Dendritic cell treated with granulocyte-macrophage colony-stimulating factor and Interleukin-4, amounts not matched to agents 40 ng/mL and 50 ng/mL, for 4 days (primary cell): ENCODE measurements around the gene IFNK.
A peak's percentile ranks its signal among the peaks of the same experiment; 100 is the strongest.

Experiments used
- H3K27ac Mint-ChIP-seq: one replicate; pipeline ENCODE4 v1.8.0; 2022; ENCODE audit warnings: mild to moderate bottlenecking, mixed read lengths
- H3K27me3 Mint-ChIP-seq: one replicate; pipeline ENCODE4 v1.8.0; 2022; ENCODE audit warnings: mild to moderate bottlenecking, mixed read lengths
- H3K36me3 Mint-ChIP-seq: one replicate; pipeline ENCODE4 v1.8.0; 2022; ENCODE audit warnings: low read depth, mixed read lengths
- H3K4me1 Mint-ChIP-seq: one replicate; pipeline ENCODE4 v1.8.0; 2022; ENCODE audit warnings: low read depth, mixed read lengths
- H3K4me3 Mint-ChIP-seq: one replicate; pipeline ENCODE4 v1.8.0; 2022; ENCODE audit warnings: mild to moderate bottlenecking, moderate library complexity, mixed read lengths
- H3K9me3 Mint-ChIP-seq: one replicate; pipeline ENCODE4 v1.8.0; 2022; ENCODE audit warnings: mixed read lengths
- intact Hi-C: fragments of 100-400 bp; cut with micrococcal nuclease; formaldehyde crosslinking; loops from one replicate; pipeline ENCODE4 v1.15.0; 2022

Gene IFNK, protein sequence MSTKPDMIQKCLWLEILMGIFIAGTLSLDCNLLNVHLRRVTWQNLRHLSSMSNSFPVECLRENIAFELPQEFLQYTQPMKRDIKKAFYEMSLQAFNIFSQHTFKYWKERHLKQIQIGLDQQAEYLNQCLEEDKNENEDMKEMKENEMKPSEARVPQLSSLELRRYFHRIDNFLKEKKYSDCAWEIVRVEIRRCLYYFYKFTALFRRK

DNA sequence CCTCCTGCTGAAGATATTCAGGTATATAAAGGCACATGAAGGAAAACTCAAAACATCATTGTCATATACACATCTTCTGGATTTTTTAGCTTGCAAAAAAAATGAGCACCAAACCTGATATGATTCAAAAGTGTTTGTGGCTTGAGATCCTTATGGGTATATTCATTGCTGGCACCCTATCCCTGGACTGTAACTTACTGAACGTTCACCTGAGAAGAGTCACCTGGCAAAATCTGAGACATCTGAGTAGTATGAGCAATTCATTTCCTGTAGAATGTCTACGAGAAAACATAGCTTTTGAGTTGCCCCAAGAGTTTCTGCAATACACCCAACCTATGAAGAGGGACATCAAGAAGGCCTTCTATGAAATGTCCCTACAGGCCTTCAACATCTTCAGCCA, at the start of gene IFNK:
IFNK (plus strand) TSS at position 55 of the 400 bp plus-strand sequence; CDS start at position 102, 47 bp downstream.
- no peak within 1 kb of the TSS for H3K4me3 Mint-ChIP-seq
- peaks cover 92% of the 10 kb centered on the region for H3K36me3 Mint-ChIP-seq
- intact Hi-C loops, result no loop called here
- H3K4me1 Mint-ChIP-seq, result peaks cover 60% of the 10 kb centered on the region
- no peaks in the 10 kb centered on the region for H3K27me3 Mint-ChIP-seq
- H3K9me3 Mint-ChIP-seq, result no peaks in the 10 kb centered on the region
- H3K27ac Mint-ChIP-seq, result no peak within 1 kb of the TSS

DNA sequence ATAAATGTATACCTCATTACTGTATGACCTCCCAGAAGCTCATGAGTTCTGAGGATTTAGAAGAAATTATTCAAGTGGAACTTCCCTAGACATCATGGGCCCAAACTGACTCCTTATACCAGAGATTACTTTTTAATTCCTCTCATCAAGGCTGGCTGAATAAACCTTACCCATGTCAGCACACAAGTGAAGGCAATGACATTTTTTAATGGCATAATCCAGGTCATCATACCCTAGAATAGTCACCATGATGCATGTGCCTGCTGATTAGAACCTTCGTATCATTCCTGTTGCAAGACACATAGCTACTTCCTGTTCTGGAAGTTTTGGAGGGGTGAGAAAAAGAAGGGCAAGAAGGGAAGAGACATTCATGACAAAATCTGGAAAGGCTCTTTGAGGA, 49.8 kb upstream of the IFNK start:
- intact Hi-C loops, result no loop called here
- Mint-ChIP-seq H3K9me3 (peaks cover 13% of the 10 kb centered on the region), H3K27me3 (no peaks in the 10 kb centered on the region), H3K4me3 (no peak overlapping the region), H3K36me3 (peaks cover 77% of the 10 kb centered on the region), H3K27ac (peak overlapping the region; percentile 1), H3K4me1 (peaks cover 94% of the 10 kb centered on the region)

DNA sequence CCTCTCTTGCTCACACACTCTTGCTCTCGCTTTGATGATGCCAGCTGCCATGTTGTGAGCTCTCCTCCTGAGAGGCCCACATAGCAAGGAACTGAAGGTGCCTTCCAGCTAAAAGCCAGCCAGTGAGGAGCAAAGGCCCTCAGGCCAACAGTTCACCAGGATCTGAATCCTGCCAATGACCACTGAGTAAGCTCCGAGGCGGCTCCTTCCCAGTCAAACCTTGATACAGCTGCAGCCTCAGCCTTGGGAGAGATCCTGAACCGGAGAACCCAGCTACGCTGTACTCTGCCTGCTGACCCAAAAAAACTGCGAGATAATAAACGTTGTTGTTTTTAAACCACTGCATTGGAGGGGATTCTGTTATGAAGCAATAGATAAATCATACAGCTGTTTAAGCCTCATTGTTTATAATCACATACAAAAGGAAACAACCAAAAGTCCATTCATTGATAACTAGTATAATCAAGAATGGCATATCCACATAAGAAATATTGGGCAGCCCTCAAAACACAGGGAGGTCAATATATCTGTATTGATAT, 49.0 kb upstream of the IFNK start:
- Mint-ChIP-seq H3K36me3 (peaks cover 71% of the 10 kb centered on the region), H3K4me1 (peaks cover 90% of the 10 kb centered on the region), H3K27me3 (no peaks in the 10 kb centered on the region), H3K9me3 (peaks cover 14% of the 10 kb centered on the region), H3K4me3 (no peak overlapping the region), H3K27ac (peak overlapping the region; percentile 1)
- intact Hi-C loops, result no loop called here

DNA sequence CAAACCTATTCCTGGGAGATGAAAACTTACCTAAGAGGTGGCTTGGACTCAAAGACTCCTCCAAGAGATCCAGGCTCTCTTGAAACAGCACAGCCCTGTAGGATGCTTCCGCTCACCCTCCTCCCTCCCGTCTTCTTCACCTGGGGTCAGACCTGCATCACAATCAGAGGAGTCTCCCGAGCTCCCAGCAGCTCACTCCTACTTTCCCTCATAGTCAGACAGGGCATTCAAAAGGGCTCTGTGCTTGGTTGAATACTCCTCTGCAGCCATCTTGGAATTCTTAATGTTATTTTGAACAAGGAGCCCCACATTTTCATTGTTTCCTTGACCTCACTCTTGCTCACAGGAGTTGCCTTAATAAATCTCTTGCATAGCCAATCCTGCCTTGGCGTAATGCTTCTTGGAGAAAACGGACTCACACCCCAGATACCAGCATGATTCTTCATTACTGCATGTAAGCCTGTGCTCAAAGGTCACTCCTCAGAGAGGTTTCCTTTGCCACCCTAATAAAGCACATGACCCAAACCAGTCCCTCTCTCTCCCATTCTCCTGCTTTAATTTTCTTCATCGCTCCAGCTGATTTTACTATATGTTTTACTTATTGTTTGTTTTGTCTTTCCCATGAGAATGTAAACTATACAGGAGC, 47.1 kb upstream of the IFNK start:
- intact Hi-C loops, result no loop called here
- Mint-ChIP-seq H3K9me3 (peaks cover 14% of the 10 kb centered on the region), H3K4me3 (no peak overlapping the region), H3K27ac (no peak overlapping the region), H3K4me1 (peaks cover 88% of the 10 kb centered on the region), H3K36me3 (peaks cover 71% of the 10 kb centered on the region), H3K27me3 (no peaks in the 10 kb centered on the region)

DNA sequence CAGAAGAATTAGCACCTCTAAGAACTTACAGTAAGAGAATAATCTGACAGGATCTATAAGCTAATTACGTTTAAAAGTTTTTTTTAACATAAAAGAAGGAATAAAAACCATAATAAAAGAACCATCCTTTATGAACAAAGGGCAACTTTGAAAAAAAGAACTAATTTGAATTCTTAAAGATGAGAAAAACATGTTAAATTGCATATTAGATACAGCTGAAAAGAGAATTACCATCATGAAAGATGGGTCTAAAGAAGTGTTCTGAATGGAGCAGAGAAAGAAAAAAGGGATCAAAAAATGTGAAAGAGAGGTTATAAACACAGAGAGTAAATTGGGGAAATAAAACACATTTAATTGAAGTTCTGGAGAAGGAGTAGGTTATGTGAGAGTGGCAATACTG, 45.8 kb upstream of the IFNK start:
- H3K27me3 Mint-ChIP-seq, result no peaks in the 10 kb centered on the region
- peaks cover 76% of the 10 kb centered on the region for H3K36me3 Mint-ChIP-seq
- H3K4me3 Mint-ChIP-seq, result no peak overlapping the region
- peaks cover 83% of the 10 kb centered on the region for H3K4me1 Mint-ChIP-seq
- H3K9me3 Mint-ChIP-seq, result peaks cover 14% of the 10 kb centered on the region
- no peak overlapping the region for H3K27ac Mint-ChIP-seq
- intact Hi-C loops, result no loop called here

DNA sequence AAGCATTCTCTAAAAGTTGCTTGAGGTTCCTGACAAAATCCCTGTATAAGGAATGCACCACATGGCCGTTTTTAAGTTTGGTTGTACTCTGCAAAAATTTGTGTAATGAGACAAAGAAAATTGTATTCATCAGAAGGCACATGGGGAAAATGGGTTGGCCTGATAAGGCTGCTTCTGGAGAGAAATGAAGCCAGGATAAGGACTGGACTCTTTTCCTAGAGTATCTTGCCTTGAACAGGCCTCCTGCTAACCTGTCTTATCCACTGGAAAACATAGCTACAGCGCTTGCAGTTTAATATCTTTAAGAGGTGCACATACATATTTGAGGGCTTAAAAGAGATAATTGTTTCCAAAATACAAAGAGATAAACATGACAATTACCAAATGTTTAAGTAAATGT, 41.4 kb upstream of the IFNK start:
- peaks cover 79% of the 10 kb centered on the region for H3K4me1 Mint-ChIP-seq
- H3K27ac Mint-ChIP-seq, result peak overlapping the region; percentile 22
- H3K36me3 Mint-ChIP-seq, result peaks cover 85% of the 10 kb centered on the region
- no peak overlapping the region for H3K4me3 Mint-ChIP-seq
- intact Hi-C loops, result loop anchor here (5.0 kb wide), 1 partner anchor 45 kb away; the partner anchor contains the start of gene MOB3B
- H3K9me3 Mint-ChIP-seq, result peaks cover 14% of the 10 kb centered on the region
- H3K27me3 Mint-ChIP-seq, result no peaks in the 10 kb centered on the region

DNA sequence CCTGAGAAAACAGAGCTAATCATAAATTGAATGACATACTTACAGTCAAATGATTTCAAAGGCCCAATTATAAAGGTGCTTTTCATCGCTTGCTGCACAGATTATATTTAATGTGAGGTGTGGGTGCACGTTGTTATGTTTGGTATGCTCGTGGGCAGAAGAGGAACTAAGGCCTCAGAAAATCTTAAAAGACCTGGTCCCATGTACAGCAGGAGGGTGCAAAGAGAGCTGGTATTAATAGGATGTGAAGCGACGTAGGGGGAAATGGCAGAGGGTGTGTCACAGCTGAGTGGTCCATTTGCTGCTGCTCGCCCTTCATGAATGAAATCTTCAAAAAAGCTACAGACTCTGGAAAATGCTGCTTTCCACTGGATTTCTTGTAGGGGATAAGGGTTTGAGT, 40.5 kb upstream of the IFNK start:
- H3K27ac Mint-ChIP-seq, result no peak overlapping the region
- H3K4me3 Mint-ChIP-seq, result no peak overlapping the region
- H3K27me3 Mint-ChIP-seq, result no peaks in the 10 kb centered on the region
- intact Hi-C loops, result loop anchor here (5.0 kb wide), 1 partner anchor 44 kb away; the partner anchor contains the start of gene MOB3B
- peaks cover 75% of the 10 kb centered on the region for H3K4me1 Mint-ChIP-seq
- peaks cover 8% of the 10 kb centered on the region for H3K9me3 Mint-ChIP-seq
- H3K36me3 Mint-ChIP-seq, result peaks cover 81% of the 10 kb centered on the region

DNA sequence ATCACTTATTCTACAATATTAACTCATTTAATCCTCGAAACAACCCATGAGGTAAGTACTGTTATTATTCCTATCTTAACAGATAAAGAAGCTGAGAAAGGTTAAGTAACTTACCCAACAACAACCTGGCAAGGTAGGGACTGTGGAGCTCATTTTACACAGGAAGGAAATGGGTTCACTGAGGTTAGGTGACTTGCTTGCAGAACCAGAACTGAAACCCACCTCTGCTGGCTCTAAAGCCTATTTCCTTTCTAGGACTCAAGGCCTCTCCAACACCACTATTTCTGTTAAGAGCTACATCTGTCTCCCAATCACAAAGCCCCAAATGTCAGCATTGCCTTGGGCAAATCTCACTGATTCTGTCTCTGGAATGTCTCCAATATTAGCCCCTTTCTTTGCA, 38.9 kb upstream of the IFNK start:
- Mint-ChIP-seq H3K27me3 (no peaks in the 10 kb centered on the region), H3K27ac (no peak overlapping the region), H3K4me3 (no peak overlapping the region), H3K4me1 (peaks cover 78% of the 10 kb centered on the region), H3K36me3 (peaks cover 87% of the 10 kb centered on the region), H3K9me3 (no peaks in the 10 kb centered on the region)
- intact Hi-C loops, result no loop called here

DNA sequence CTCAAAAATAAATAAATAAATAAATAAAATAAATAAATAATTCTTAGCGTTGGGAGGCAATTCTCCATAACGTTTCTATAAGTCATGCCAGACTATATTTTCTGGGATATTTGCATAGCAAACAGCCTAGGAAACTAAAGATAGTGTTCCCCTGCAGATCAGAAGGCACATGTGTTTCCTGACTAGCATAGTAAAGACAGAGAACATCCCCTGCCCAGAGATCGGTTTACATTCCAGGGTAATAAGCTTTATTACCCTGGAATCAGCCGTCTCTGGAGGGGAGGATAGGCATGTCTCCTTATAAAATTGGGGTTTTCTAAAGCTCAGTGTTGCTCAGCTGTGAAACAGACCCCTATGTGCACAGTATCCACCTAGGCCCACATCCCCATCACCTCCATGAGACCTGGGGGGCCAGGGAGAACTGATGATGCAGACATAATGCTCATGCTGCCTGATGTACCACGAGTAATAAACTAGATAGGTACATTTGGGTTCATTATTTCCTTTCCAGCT, 36.9 kb upstream of the IFNK start:
- no peaks in the 10 kb centered on the region for H3K27me3 Mint-ChIP-seq
- no peak overlapping the region for H3K4me3 Mint-ChIP-seq
- no peak overlapping the region for H3K27ac Mint-ChIP-seq
- H3K4me1 Mint-ChIP-seq, result peaks cover 70% of the 10 kb centered on the region
- no peaks in the 10 kb centered on the region for H3K9me3 Mint-ChIP-seq
- H3K36me3 Mint-ChIP-seq, result peaks cover 77% of the 10 kb centered on the region
- intact Hi-C loops, result no loop called here

DNA sequence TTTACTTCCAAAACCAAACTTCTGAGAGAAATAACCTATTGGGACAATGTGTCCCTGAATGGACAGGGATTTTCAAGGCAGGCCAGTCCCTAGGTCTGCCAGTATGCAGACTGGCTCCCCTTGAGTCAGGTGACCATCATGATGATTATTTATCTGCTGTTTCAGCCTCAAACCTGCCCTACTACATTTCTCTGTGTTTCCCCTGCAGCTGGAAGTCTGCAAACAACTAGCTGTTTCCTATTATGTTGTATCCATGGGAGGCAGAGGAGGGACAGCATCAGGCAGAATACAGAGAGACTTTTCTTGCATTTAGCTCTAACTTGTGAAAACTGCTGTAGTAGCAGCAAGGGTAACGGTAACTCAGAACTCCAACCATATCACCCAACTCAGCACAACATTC, 36.2 kb upstream of the IFNK start:
- H3K36me3 Mint-ChIP-seq, result peaks cover 71% of the 10 kb centered on the region
- H3K27ac Mint-ChIP-seq, result no peak overlapping the region
- H3K4me1 Mint-ChIP-seq, result peaks cover 70% of the 10 kb centered on the region
- no peak overlapping the region for H3K4me3 Mint-ChIP-seq
- no peaks in the 10 kb centered on the region for H3K27me3 Mint-ChIP-seq
- intact Hi-C loops, result no loop called here
- no peaks in the 10 kb centered on the region for H3K9me3 Mint-ChIP-seq

DNA sequence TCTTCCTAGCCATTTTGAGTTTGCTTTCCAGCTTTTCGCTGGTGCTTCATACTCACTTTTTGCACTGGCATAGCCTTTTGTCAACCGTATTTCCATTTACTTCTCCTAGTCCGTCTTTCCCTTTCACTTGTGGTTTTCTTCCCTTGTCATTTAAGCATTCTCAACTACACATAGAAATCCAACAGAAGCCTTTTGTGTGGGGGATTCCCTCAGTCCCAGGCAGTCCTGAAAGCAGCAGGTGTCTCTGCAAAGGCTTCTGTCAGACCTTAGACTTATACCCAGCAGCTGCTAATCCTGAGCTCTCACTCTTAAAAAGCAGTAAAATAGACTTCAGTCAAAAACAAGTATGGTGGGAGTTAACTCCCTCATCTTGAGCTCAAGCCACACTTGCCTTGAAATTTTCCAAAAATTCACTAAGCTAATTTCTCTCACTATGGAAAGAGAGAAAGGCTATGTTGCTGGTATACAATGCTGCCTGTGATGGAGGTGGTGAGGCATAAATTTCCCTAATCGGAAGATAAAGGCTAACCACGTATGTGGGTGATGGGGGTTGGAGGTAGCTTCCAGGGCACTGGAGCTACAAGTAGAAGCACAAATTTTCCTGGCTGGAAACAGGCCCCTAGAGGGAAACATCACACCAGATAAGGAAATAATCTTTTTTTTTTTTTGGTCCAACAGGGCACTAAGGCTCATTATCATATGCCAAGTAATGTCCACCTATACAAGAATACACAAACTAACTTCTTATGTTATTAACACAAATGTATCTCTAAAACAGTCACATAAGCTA, 34.8 kb upstream of the IFNK start:
- Mint-ChIP-seq H3K4me3 (no peak overlapping the region), H3K27ac (no peak overlapping the region), H3K36me3 (peaks cover 65% of the 10 kb centered on the region), H3K4me1 (peaks cover 66% of the 10 kb centered on the region), H3K27me3 (no peaks in the 10 kb centered on the region), H3K9me3 (no peaks in the 10 kb centered on the region)
- intact Hi-C loops, result no loop called here

DNA sequence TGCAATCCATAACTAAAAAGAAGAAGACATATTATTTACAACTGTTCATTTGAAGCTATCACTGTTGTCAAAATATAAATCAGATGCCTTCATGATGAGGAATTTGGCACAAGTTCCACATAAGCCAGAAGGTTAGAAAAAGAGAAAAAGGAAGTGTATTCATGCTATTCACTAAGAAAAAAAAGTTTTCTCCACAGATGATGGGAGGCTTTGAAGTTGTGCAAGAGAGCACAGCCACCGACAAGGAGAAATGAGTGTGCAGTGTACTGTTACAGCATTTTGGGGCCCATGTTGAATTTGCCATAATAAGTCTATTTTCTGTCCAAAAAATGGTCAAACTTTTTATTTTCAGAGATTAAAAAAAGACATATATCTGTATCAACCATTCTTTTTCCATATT, 32.9 kb upstream of the IFNK start:
- peaks cover 62% of the 10 kb centered on the region for H3K36me3 Mint-ChIP-seq
- no peaks in the 10 kb centered on the region for H3K27me3 Mint-ChIP-seq
- intact Hi-C loops, result no loop called here
- H3K4me3 Mint-ChIP-seq, result no peak overlapping the region
- H3K4me1 Mint-ChIP-seq, result peaks cover 58% of the 10 kb centered on the region
- H3K27ac Mint-ChIP-seq, result no peak overlapping the region
- H3K9me3 Mint-ChIP-seq, result no peaks in the 10 kb centered on the region

DNA sequence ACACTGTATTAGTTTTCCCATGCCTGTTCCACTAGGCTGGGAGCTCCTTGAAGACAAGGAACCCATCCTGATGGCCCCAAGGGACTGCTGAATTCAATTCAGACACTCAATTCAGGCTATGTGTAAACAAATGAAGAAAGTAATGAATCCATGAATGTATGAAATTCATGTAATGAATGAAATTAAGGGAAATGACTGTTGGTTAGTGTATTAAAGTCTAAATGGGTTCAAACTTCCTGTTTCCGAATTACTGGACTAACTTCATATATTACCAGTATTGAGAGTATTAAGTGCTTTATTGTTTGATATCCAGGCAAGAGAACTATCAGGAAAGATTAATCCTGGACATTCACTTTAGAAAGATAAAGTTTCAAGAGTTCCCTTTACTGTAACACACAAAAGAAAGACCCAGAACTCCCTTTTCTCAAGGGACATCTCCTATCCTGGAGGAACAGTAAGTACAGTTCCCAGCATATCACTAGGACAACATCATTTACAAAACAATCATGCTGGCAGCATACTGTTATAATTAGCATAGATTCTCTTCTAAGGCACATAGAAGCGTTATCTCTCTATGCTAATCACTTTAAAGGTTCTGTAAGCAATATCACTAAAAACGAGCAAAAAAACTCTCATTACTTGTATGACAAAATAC, 28.5 kb upstream of the IFNK start:
- Mint-ChIP-seq H3K27ac (no peak overlapping the region), H3K36me3 (peaks cover 40% of the 10 kb centered on the region), H3K9me3 (no peaks in the 10 kb centered on the region), H3K4me3 (no peak overlapping the region), H3K27me3 (no peaks in the 10 kb centered on the region), H3K4me1 (peaks cover 51% of the 10 kb centered on the region)
- intact Hi-C loops, result no loop called here
